Suprapubic skin (tissue), 3 donors: ENCODE data around the gene SPSB3.

Experiments used
- POLR2A ChIP-seq, 2 donors: fragments of 450-650 bp; IDR thresholded peaks; one replicate each; pipeline ENCODE4 v1.6.1; 2017; ENCODE audit warnings: antibody characterized with exemption in 2 of 2, mild to moderate bottlenecking in 2 of 2, moderate library complexity in 2 of 2
- TF ChIP-seq, protein P1 (sequence below), 2 donors: fragments of 200-600 bp in 1 of 2; fragments of 450-650 bp in 1 of 2; sonication (generic) in 1 of 2; IDR thresholded peaks; one replicate each; pipeline ENCODE4 v1.5.1; 2016 to 2019; ENCODE audit warnings: antibody characterized with exemption in 2 of 2, mild to moderate bottlenecking in 1 of 2, moderate library complexity in 1 of 2

GRCh38 chr16:1732071-1732470 lies 50.3 kb downstream of the SPSB3 start:
- TF ChIP-seq, protein P1, sequence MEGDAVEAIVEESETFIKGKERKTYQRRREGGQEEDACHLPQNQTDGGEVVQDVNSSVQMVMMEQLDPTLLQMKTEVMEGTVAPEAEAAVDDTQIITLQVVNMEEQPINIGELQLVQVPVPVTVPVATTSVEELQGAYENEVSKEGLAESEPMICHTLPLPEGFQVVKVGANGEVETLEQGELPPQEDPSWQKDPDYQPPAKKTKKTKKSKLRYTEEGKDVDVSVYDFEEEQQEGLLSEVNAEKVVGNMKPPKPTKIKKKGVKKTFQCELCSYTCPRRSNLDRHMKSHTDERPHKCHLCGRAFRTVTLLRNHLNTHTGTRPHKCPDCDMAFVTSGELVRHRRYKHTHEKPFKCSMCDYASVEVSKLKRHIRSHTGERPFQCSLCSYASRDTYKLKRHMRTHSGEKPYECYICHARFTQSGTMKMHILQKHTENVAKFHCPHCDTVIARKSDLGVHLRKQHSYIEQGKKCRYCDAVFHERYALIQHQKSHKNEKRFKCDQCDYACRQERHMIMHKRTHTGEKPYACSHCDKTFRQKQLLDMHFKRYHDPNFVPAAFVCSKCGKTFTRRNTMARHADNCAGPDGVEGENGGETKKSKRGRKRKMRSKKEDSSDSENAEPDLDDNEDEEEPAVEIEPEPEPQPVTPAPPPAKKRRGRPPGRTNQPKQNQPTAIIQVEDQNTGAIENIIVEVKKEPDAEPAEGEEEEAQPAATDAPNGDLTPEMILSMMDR (IDR thresholded peaks at IDR 0.05), result no peak
- TF ChIP-seq POLR2A (IDR thresholded peaks at IDR 0.05), result no peak
